ENCODE results near the gene AIRE.
"Not testable (repeated sequence)": the region's sequence is repeated elsewhere in the genome, so short reads cannot be mapped to it uniquely, and the experiment has no call there.

Gene AIRE

GRCh38 chr21:44285138-44285992 is at the start of gene AIRE:
Gene AIRE, plus strand, starts transcription at chr21:44285876. Its CDS starts 131 bp downstream, at chr21:44286007.
- DNase-seq (ENCODE audit: low read depth), result no peak

- DNase-seq (ENCODE audit: low read depth), result not testable (repeated sequence)
Observed at GRCh38 chr21:44240353-44240752, 45.3 kb upstream of the AIRE start.

GRCh38 chr21:44240842-44241241 is 44.8 kb upstream of the AIRE start, which contains the start of gene ICOSLG:
Gene ICOSLG, minus strand, starts transcription at chr21:44240943. Its CDS starts 126 bp downstream, at chr21:44240817.
- not testable (repeated sequence) for DNase-seq (ENCODE audit: low read depth)

- not testable (repeated sequence) for DNase-seq (ENCODE audit: low read depth)
Observed at GRCh38 chr21:44241281-44241680, 44.4 kb upstream of the AIRE start.

- not testable (repeated sequence) for DNase-seq (ENCODE audit: low read depth)
Observed at GRCh38 chr21:44243980-44244379, 41.7 kb upstream of the AIRE start.

GRCh38 chr21:44247904-44248303 is 37.8 kb upstream of the AIRE start:
- not testable (repeated sequence) for DNase-seq (ENCODE audit: low read depth)

GRCh38 chr21:44249204-44250037 is 36.3 kb upstream of the AIRE start:
- DNase-seq (ENCODE audit: low read depth), result not testable (repeated sequence)

GRCh38 chr21:44253832-44254710 is 31.6 kb upstream of the AIRE start:
- DNase-seq (ENCODE audit: low read depth), result no peak

- DNase-seq (ENCODE audit: low read depth), result no peak
Observed at GRCh38 chr21:44255511-44255981, 30.1 kb upstream of the AIRE start.

- no peak for DNase-seq (ENCODE audit: low read depth)
Observed at GRCh38 chr21:44258056-44258725, 27.5 kb upstream of the AIRE start.

- no peak for DNase-seq (ENCODE audit: low read depth)
Observed at GRCh38 chr21:44259082-44259705, 26.5 kb upstream of the AIRE start.

GRCh38 chr21:44260066-44260465 is 25.6 kb upstream of the AIRE start:
- DNase-seq (ENCODE audit: low read depth), result no peak

- DNase-seq (ENCODE audit: low read depth), result no peak
Observed at GRCh38 chr21:44260791-44261631, 24.7 kb upstream of the AIRE start.

GRCh38 chr21:44261675-44262295 is 23.9 kb upstream of the AIRE start, which contains the start of gene DNMT3L:
Gene DNMT3L, minus strand, starts transcription at chr21:44261897. Its CDS starts 638 bp downstream, at chr21:44261259.
- DNase-seq (ENCODE audit: low read depth), result no peak

GRCh38 chr21:44262338-44263056 is 23.2 kb upstream of the AIRE start:
- no peak for DNase-seq (ENCODE audit: low read depth)

- DNase-seq (ENCODE audit: low read depth), result no peak
Observed at GRCh38 chr21:44263221-44263760, 22.4 kb upstream of the AIRE start.

- no peak for DNase-seq (ENCODE audit: low read depth)
Observed at GRCh38 chr21:44263768-44264167, 21.9 kb upstream of the AIRE start.

GRCh38 chr21:44265734-44266270 is 19.9 kb upstream of the AIRE start:
- DNase-seq (ENCODE audit: low read depth), result no peak
